ENCODE results near the gene QKI. TPM values are rescaled to one million over a fixed set of nuclear protein-coding genes. Genes with fewer than 3 reads are reported as not detected.
"Not testable (repeated sequence)": the region's sequence is repeated elsewhere in the genome, so short reads cannot be mapped to it uniquely, and the experiment has no call there.

QKI gene
- total RNA-seq, 3 donors from 2014 or later, result 158 to 304 (median 172) TPM

- no peaks in the 10 kb centered on the region for H3K27me3 ChIP-seq
- no peaks in the 10 kb centered on the region for H3K4me1 ChIP-seq
- no peak for DNase-seq (ENCODE audit: low spot score in 2 of 2)
- no peak overlapping the region for H3K27ac ChIP-seq
- intact Hi-C loops (cut with DNase I; ENCODE audit: low total_unique reads), result no loop called here
- peaks cover 6 to 11% of the 10 kb centered on the region in 2 donors for H3K9me3 ChIP-seq
- H3K4me3 ChIP-seq, result no peak overlapping the region
- H3K36me3 ChIP-seq, result no peaks in the 10 kb centered on the region
- TF ChIP-seq POLR2AphosphoS5 (IDR thresholded peaks at IDR 0.05) (no peak), POLR2A (IDR thresholded peaks at IDR 0.05) (no peak)
These were observed 54.2 kb downstream of the QKI start for GRCh38 chr6:163468738-163469137.

GRCh38 chr6:163469459-163469985, 55.0 kb downstream of the QKI start:
- Histone ChIP-seq H3K4me1 (no peaks in the 10 kb centered on the region), H3K36me3 (no peaks in the 10 kb centered on the region), H3K4me3 (no peak overlapping the region), H3K27me3 (no peaks in the 10 kb centered on the region), H3K9me3 (peaks cover 6 to 11% of the 10 kb centered on the region in 2 donors), H3K27ac (no peak overlapping the region)
- intact Hi-C loops (cut with DNase I; ENCODE audit: low total_unique reads), result no loop called here
- DNase-seq (ENCODE audit: low spot score in 2 of 2), result no peak
- TF ChIP-seq POLR2AphosphoS5 (IDR thresholded peaks at IDR 0.05) (no peak), POLR2A (IDR thresholded peaks at IDR 0.05) (no peak), CTCF (IDR thresholded peaks at IDR 0.05) (no peak)

GRCh38 chr6:163470611-163471010, 56.1 kb downstream of the QKI start:
- Histone ChIP-seq H3K9me3 (peaks cover 6 to 11% of the 10 kb centered on the region in 2 donors), H3K27me3 (no peaks in the 10 kb centered on the region), H3K4me3 (no peak overlapping the region), H3K4me1 (no peaks in the 10 kb centered on the region), H3K36me3 (no peaks in the 10 kb centered on the region), H3K27ac (no peak overlapping the region)
- no peak for DNase-seq (ENCODE audit: low spot score in 2 of 2)
- TF ChIP-seq POLR2AphosphoS5 (IDR thresholded peaks at IDR 0.05) (no peak), CTCF (IDR thresholded peaks at IDR 0.05) (no peak), POLR2A (IDR thresholded peaks at IDR 0.05) (no peak)
- intact Hi-C loops (cut with DNase I; ENCODE audit: low total_unique reads), result no loop called here

GRCh38 chr6:163474581-163474980, 60.1 kb downstream of the QKI start:
- intact Hi-C loops (cut with DNase I; ENCODE audit: low total_unique reads), result no loop called here
- DNase-seq (ENCODE audit: low spot score in 2 of 2), result no peak
- no peak overlapping the region for H3K27ac ChIP-seq
- H3K4me1 ChIP-seq, result no peaks in the 10 kb centered on the region
- no peaks in the 10 kb centered on the region for H3K27me3 ChIP-seq
- H3K9me3 ChIP-seq, result peaks cover 6 to 11% of the 10 kb centered on the region in 2 donors
- H3K36me3 ChIP-seq, result no peaks in the 10 kb centered on the region
- TF ChIP-seq POLR2AphosphoS5 (IDR thresholded peaks at IDR 0.05) (no peak), POLR2A (IDR thresholded peaks at IDR 0.05) (no peak), CTCF (IDR thresholded peaks at IDR 0.05) (no peak)
- H3K4me3 ChIP-seq, result no peak overlapping the region

- H3K27me3 ChIP-seq; H3K27ac ChIP-seq; H3K9me3 ChIP-seq; DNase-seq (ENCODE audit: low spot score in 2 of 2); intact Hi-C loops (cut with DNase I; ENCODE audit: low total_unique reads); H3K4me1 ChIP-seq; H3K36me3 ChIP-seq; H3K4me3 ChIP-seq: not testable (repeated sequence)
These were observed 62.4 kb downstream of the QKI start for GRCh38 chr6:163476946-163477345.

- Histone ChIP-seq H3K4me1 (no peaks in the 10 kb centered on the region), H3K27ac (no peak overlapping the region)
These were observed 68.6 kb downstream of the QKI start for GRCh38 chr6:163483107-163483506.

More at GRCh38 chr6:163483107-163483506, 68.6 kb downstream of the QKI start:
- H3K27me3 ChIP-seq, result no peaks in the 10 kb centered on the region
- no peak for DNase-seq (ENCODE audit: low spot score in 2 of 2)
- no peaks in the 10 kb centered on the region for H3K9me3 ChIP-seq
- no peak overlapping the region for H3K4me3 ChIP-seq
- intact Hi-C loops (cut with DNase I; ENCODE audit: low total_unique reads), result no loop called here
- H3K36me3 ChIP-seq, result no peaks in the 10 kb centered on the region
- TF ChIP-seq CTCF (IDR thresholded peaks at IDR 0.05) (no peak), POLR2AphosphoS5 (IDR thresholded peaks at IDR 0.05) (no peak), POLR2A (IDR thresholded peaks at IDR 0.05) (no peak)

All from breast epithelium (tissue), 4 donors.